ENCODE data around the gene ZNF723.
"Not testable (repeated sequence)": the region's sequence is repeated elsewhere in the genome, so short reads cannot be mapped to it uniquely, and the experiment has no call there.

Gene ZNF723

GRCh38 chr19:22832031-22832762 lies at the start of gene ZNF723:
Gene ZNF723 (plus strand): TSS chr19:22832291. CDS start chr19:22832380, 89 bp downstream.
- DNase-seq: no peak

- no peak for DNase-seq
Measured at GRCh38 chr19:22783651-22784410, 48.3 kb upstream of the ZNF723 start, which contains the start of gene ZNF99. Gene ZNF99 (minus strand): TSS chr19:22784151. CDS start chr19:22784016, 135 bp downstream.

GRCh38 chr19:22792863-22793262 lies 39.2 kb upstream of the ZNF723 start:
- DNase-seq: not testable (repeated sequence)

GRCh38 chr19:22797040-22797439 lies 35.1 kb upstream of the ZNF723 start:
- DNase-seq: no peak

GRCh38 chr19:22806418-22806817 lies 25.7 kb upstream of the ZNF723 start:
- DNase-seq: no peak

- no peak for DNase-seq
Measured at GRCh38 chr19:22807061-22807835, 24.8 kb upstream of the ZNF723 start.

- no peak for DNase-seq
Measured at GRCh38 chr19:22814124-22814523, 18.0 kb upstream of the ZNF723 start.

GRCh38 chr19:22831211-22831610 lies 880 bp upstream of the ZNF723 start:
- no peak for DNase-seq

GRCh38 chr19:22857713-22858320 lies 25.7 kb downstream of the ZNF723 start:
- DNase-seq: not testable (repeated sequence)

- no peak for DNase-seq
Measured at GRCh38 chr19:22882797-22883196, 50.7 kb downstream of the ZNF723 start.

- DNase-seq: no peak
Measured at GRCh38 chr19:22893855-22894270, 61.8 kb downstream of the ZNF723 start.

- no peak for DNase-seq
Measured at GRCh38 chr19:22901431-22902130, 69.5 kb downstream of the ZNF723 start.

All from NCI-H526 treated with DMSO at 0.1 percent for 48 hours (cell line).